Breast epithelium (tissue), 3 donors: ENCODE results near the gene ZNF366.

Experiments
- CTCF ChIP-seq, 3 donors: fragments of 450-650 bp; IDR thresholded peaks; one replicate each; pipeline ENCODE4 v1.5.1; 2016 to 2017; ENCODE audit warnings: antibody characterized with exemption in 3 of 3, mild to moderate bottlenecking in 3 of 3, moderate library complexity in 3 of 3
- POLR2A ChIP-seq: fragments of 450-650 bp; IDR thresholded peaks from one replicate; pipeline ENCODE4 v1.6.1; 2016; ENCODE audit warnings: antibody characterized with exemption, mild to moderate bottlenecking, moderate library complexity
- POLR2AphosphoS5 ChIP-seq, 3 donors: sonication (generic); formaldehyde crosslinking; IDR thresholded peaks; one replicate each; pipeline ENCODE4 v1.6.1; 2017; ENCODE audit warnings: antibody characterized with exemption in 3 of 3

DNA sequence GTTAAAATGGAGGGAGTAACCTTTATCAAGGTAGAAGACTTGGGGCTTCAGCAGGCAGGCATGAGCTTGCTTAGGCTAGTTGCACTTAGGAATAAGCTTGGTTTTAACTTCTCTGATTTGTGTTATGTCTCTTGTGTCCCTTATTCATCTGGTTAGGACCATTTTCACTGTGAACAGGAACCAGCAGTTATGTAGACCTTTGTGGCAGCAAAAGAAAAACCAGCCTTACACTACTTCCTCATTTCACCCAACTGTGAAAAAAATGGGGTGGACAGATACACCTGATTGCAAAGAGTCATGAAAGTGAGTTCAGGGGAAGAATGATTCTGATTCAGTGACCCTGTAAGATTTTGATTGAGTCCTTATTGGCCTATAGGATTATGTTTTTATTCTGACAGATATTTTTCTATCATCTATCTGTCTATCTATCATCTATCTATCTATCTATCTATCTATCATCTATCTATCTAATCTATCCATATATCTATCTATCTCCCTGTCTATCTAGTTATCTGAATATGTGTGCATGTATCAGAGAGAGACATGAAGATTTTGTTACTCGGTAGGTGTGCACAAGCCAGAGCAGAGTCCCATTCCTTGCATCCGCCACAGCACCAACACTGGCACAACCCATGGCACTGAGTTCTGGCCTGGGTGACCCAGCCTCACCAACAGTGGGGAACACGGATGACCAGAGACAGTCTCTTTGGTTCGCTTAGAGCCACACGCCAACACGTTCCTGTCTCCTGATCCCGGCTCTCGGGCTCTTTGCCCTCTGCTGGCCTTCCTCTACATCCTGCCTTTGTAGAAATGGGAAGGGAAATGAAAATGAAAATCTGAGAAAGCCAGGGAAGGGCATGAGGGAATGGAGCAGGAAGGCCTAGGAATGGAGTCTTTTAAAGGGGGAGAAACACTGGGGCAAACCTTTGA, 1.3 kb upstream of the ZNF366 start:
- no peak for TF ChIP-seq CTCF (IDR thresholded peaks at IDR 0.05)
- no peak for TF ChIP-seq POLR2AphosphoS5 (IDR thresholded peaks at IDR 0.05)
- TF ChIP-seq POLR2A = no peak
